Panc1 (cell line): ENCODE data around the gene PDE6B. TPM values are rescaled to one million over a fixed set of nuclear protein-coding genes. Genes with fewer than 3 reads are reported as not detected.

ENCODE experiments used
- ATAC-seq: fragments of 200-7000 bp; cut with Tn5 transposase; 2 replicates; pipeline ENCODE4 v1.9.1; 2020; ENCODE audit warnings: mild to moderate bottlenecking, moderate library complexity
- BruUV-seq: library from RNA; stranded (reverse); fragments of 400-500 nt; replicated peaks from 2 replicates; lab custom pipeline; 2021; lab: Mats Ljungman, UMichigan
- CTCF ChIA-PET: fragments of 300-600 bp; sonication (Branson Sonifier 250); formaldehyde crosslinking; loops from one replicate; lab custom pipeline; 2022; ENCODE audit warnings: antibody characterized with exemption; lab: Charles Lee
- POLR2A ChIA-PET: fragments of 300-600 bp; sonication (Branson Sonifier 250); formaldehyde crosslinking; loops from one replicate; lab custom pipeline; 2022; ENCODE audit warnings: antibody characterized with exemption; lab: Charles Lee
- DNase-seq: peaks from one replicate; pipeline ENCODE4 v3.0.0-alpha.2; 2010; ENCODE audit warnings: low read depth, low spot score
- H3K27ac ChIP-seq: 2 replicates; pipeline ENCODE4 v1.5.1; 2011; ENCODE audit warnings: mild to moderate bottlenecking, low read length, inconsistent platforms
- H3K27me3 ChIP-seq: fragments of 200-500 bp; sonication (Bioruptor generic); 2 replicates; pipeline ENCODE4 v1.6.0; 2014; ENCODE audit warnings: low read length, inconsistent platforms; ENCODE audit not compliant: control insufficient read depth, insufficient read depth
- H3K36me3 ChIP-seq: fragments of 200-500 bp; sonication (Bioruptor generic); 2 replicates; pipeline ENCODE4 v1.5.1; 2014; ENCODE audit warnings: inconsistent platforms, mild to moderate bottlenecking, low read length, moderate library complexity; ENCODE audit not compliant: control insufficient read depth, insufficient read depth
- H3K4me1 ChIP-seq: 2 replicates; pipeline ENCODE4 v1.5.1; 2011; ENCODE audit warnings: inconsistent platforms, mild to moderate bottlenecking, low read length, moderate library complexity; ENCODE audit not compliant: control insufficient read depth, insufficient read depth
- H3K4me3 ChIP-seq, 2 experiments: 2 replicates each; pipeline ENCODE4 v1.5.1; 2011 to 2012; ENCODE audit warnings: low read depth in 2 of 2, low read length in 2 of 2, mild to moderate bottlenecking in 2 of 2, inconsistent platforms in 1 of 2, moderate library complexity in 1 of 2
- H3K9me3 ChIP-seq: fragments of 200-500 bp; sonication (Bioruptor generic); 2 replicates; pipeline ENCODE4 v1.5.1; 2014; ENCODE audit warnings: low read depth, mild to moderate bottlenecking, inconsistent platforms, low read length, moderate library complexity; ENCODE audit not compliant: control insufficient read depth, insufficient read depth
- POLR2AphosphoS5 ChIP-seq: IDR thresholded peaks from 2 replicates; pipeline ENCODE4 v1.6.1; 2012; ENCODE audit warnings: mild to moderate bottlenecking, low read depth, low read length, moderate library complexity
- REST ChIP-seq, 2 experiments: IDR thresholded peaks; 2 replicates each; pipeline ENCODE4 v1.6.1; 2011 to 2012; ENCODE audit warnings: low read depth in 2 of 2, control low read depth in 1 of 2, low read length in 1 of 2, mild to moderate bottlenecking in 1 of 2, moderate library complexity in 1 of 2; ENCODE audit not compliant: insufficient read depth in 1 of 2
- SIN3A ChIP-seq: IDR thresholded peaks from 2 replicates; pipeline ENCODE4 v1.6.1; 2012; ENCODE audit warnings: low read depth, mild to moderate bottlenecking, low read length, moderate library complexity, borderline replicate concordance; ENCODE audit not compliant: insufficient read depth
- TCF7L2 ChIP-seq: IDR thresholded peaks from 2 replicates; pipeline ENCODE4 v1.6.1; 2011; ENCODE audit warnings: mild to moderate bottlenecking, low read depth, low read length, inconsistent platforms
- in situ Hi-C: cut with HindIII; loops from 2 replicates; pipeline ENCODE4 v1.10.0; 2016; ENCODE audit warnings: low sequenced_read_pairs, low pct_unique_long_range_greater_than_20kb
- intact Hi-C: fragments of 100-400 bp; cut with micrococcal nuclease; formaldehyde crosslinking; loops from one replicate; pipeline ENCODE4 v1.10.0; 2022; ENCODE audit not compliant: unreplicated experiment
- total RNA-seq: library from RNA; stranded (reverse); gene quantifications from one replicate; pipeline ENCODE4 v1.2.1, GENCODE V29; 2021; ENCODE audit not compliant: unreplicated experiment
- TF ChIP-seq, protein P1 (sequence below): fragments of 450-650 bp; IDR thresholded peaks from 2 replicates; pipeline ENCODE4 v1.5.1; 2017; ENCODE audit warnings: mild to moderate bottlenecking

PDE6B gene
- total RNA-seq, 1 experiment from 2014 or later: 6.5 TPM

GRCh38 chr4:633406-633805 is 8.0 kb downstream of the PDE6B start:
- no peaks in the 10 kb centered on the region for H3K4me1 ChIP-seq
- no peaks in the 10 kb centered on the region for H3K27me3 ChIP-seq
- ATAC-seq (no peak), DNase-seq (no peak)
- BruUV-seq: no TSS peak
- TF ChIP-seq REST (IDR thresholded peaks at IDR 0.05; ENCODE audit: insufficient read depth in 1 of 2, low read depth in 2 of 2, low read length in 1 of 2) (no peak), SIN3A (no peak), TCF7L2 (no peak), POLR2AphosphoS5 (no peak)
- TF ChIP-seq, protein P1, sequence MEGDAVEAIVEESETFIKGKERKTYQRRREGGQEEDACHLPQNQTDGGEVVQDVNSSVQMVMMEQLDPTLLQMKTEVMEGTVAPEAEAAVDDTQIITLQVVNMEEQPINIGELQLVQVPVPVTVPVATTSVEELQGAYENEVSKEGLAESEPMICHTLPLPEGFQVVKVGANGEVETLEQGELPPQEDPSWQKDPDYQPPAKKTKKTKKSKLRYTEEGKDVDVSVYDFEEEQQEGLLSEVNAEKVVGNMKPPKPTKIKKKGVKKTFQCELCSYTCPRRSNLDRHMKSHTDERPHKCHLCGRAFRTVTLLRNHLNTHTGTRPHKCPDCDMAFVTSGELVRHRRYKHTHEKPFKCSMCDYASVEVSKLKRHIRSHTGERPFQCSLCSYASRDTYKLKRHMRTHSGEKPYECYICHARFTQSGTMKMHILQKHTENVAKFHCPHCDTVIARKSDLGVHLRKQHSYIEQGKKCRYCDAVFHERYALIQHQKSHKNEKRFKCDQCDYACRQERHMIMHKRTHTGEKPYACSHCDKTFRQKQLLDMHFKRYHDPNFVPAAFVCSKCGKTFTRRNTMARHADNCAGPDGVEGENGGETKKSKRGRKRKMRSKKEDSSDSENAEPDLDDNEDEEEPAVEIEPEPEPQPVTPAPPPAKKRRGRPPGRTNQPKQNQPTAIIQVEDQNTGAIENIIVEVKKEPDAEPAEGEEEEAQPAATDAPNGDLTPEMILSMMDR: no peak
- ChIA-PET POLR2A (no interaction called here), CTCF (no interaction called here)
- no peaks in the 10 kb centered on the region for H3K36me3 ChIP-seq
- intact Hi-C loops: no loop called here
- in situ Hi-C loops: no loop called here
- H3K9me3 ChIP-seq: no peaks in the 10 kb centered on the region
- H3K4me3 ChIP-seq: no peak overlapping the region
- H3K27ac ChIP-seq: no peak overlapping the region

DNA sequence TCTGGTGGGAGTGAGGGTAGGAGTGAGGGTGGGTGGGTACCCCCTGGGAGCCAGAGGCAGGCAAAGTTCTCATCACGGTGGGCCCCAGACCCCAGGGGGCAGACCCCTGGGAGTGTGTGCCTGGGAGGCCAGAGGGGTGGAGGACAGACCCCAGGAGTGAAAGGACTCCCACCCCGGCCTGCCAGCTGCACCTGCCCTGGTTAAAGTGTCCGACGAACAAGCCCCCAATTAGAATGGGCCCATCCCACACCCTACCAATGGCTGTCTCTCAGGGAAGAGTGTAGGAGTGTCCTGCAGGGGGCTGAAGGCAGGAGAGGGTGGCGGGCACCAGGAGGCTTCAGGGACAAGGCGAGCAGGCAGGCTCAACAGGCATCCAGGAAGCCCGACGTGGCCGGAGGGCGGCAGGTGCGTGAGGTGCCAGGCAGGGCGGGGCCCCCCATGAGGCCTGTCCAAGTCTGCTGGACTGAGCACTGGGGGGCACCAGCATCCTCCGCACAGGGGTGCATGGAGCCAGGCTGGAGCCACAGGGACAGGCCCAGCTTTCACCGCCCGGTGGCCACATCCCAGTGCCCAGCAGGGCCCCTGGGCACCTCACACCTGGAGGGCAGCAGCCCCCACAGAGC is 8.7 kb downstream of the PDE6B start:
- H3K36me3 ChIP-seq: no peaks in the 10 kb centered on the region
- no TSS peak for BruUV-seq
- DNase-seq: no peak
- no peaks in the 10 kb centered on the region for H3K27me3 ChIP-seq
- intact Hi-C loops (no loop called here), in situ Hi-C loops (no loop called here)
- CTCF ChIA-PET: no interaction called here
- no peak overlapping the region for H3K27ac ChIP-seq
- no peaks in the 10 kb centered on the region for H3K4me1 ChIP-seq
- POLR2A ChIA-PET: no interaction called here
- TF ChIP-seq POLR2AphosphoS5 (no peak), SIN3A (no peak), REST (IDR thresholded peaks at IDR 0.05; ENCODE audit: insufficient read depth in 1 of 2, low read depth in 2 of 2, low read length in 1 of 2) (no peak), TCF7L2 (no peak)
- TF ChIP-seq, protein P1: no peak
- no peak overlapping the region for H3K4me3 ChIP-seq
- no peaks in the 10 kb centered on the region for H3K9me3 ChIP-seq
- ATAC-seq: peak; percentile 54; the same call in 1 of the 2 replicates
